Measurements from ENCODE around the gene TNS4. TPM values are rescaled to one million over a fixed set of nuclear protein-coding genes. Genes with fewer than 3 reads are reported as not detected.
A peak's percentile ranks its signal among the peaks of the same experiment; 100 is the strongest.

Gene TNS4
- total and polyA plus RNA-seq, 9 of the 15 experiments (the other 6 are each of a cell fraction or from before 2014, with no cell fraction given) = 0.04 to 0.73 (median 0.24) TPM; not detected in 1

- TF ChIP-seq BCLAF1 (IDR thresholded peaks at IDR 0.05; ENCODE audit: borderline replicate concordance in 1 of 2, control insufficient read depth in 1 of 2, low read depth in 2 of 2, low read length in 1 of 2) (0 out of 4 replicates have a peak, but pooled peaks of 1 of the 2 experiments have one; percentile 23), RAD21 (CRISPR knock-in tag; conservative IDR thresholded peaks at IDR 0.05 in 1 of 2, IDR thresholded peaks at IDR 0.05 in 1 of 2) (no peak), HDAC2 (IDR thresholded peaks at IDR 0.05) (peak; percentile 16; the same call in 1 of the 2 replicates), ZNF75A (CRISPR knock-in tag; IDR thresholded peaks at IDR 0.05) (no peak), CXXC5 (CRISPR knock-in tag; IDR thresholded peaks at IDR 0.05) (peak; percentile 29), HMG20B (CRISPR knock-in tag; IDR thresholded peaks at IDR 0.05) (no peak), ZBTB40 (IDR thresholded peaks at IDR 0.05) (peak; percentile 47; the same call in 1 of the 2 replicates), ZBTB40 (CRISPR knock-in tag; IDR thresholded peaks at IDR 0.05) (no peak), NFATC3 (IDR thresholded peaks at IDR 0.05) (no peak), NCOA4 (IDR thresholded peaks at IDR 0.05; ENCODE audit: partially characterized antibody) (no peak), CGGBP1 (CRISPR knock-in tag; IDR thresholded peaks at IDR 0.05) (no peak), TEAD4 (IDR thresholded peaks at IDR 0.05; ENCODE audit: low read length) (peak; percentile 92), TEAD4 (CRISPR knock-in tag; IDR thresholded peaks at IDR 0.05; ENCODE audit: borderline replicate concordance) (no peak), JUN (IDR thresholded peaks at IDR 0.05; ENCODE audit: borderline replicate concordance, low read depth, low read length) (no peak), JUN (CRISPR knock-in tag; IDR thresholded peaks at IDR 0.05; ENCODE audit: borderline replicate concordance) (no peak)
These were observed 15.3 kb upstream of the TNS4 start (continued) for GRCh38 chr17:40516581-40517285.

Data from K562 (cell line).